HuH-7 (cell line): ENCODE results near the gene MYO3B.
"Not testable (repeated sequence)": the region's sequence is repeated elsewhere in the genome, so short reads cannot be mapped to it uniquely, and the experiment has no call there.

Experiments
- DNase-seq: peaks from one replicate; pipeline ENCODE4 v3.0.0; 2011; ENCODE audit warnings: low spot score

The MYO3B gene

GRCh38 chr2:170512266-170512665 lies 334.3 kb downstream of the MYO3B start:
- no peak for DNase-seq

GRCh38 chr2:170514140-170514539 lies 336.2 kb downstream of the MYO3B start:
- DNase-seq = no peak

GRCh38 chr2:170517538-170517937 lies 339.6 kb downstream of the MYO3B start:
- no peak for DNase-seq

GRCh38 chr2:170518911-170519310 lies 341.0 kb downstream of the MYO3B start:
- DNase-seq = no peak

GRCh38 chr2:170521299-170521698 lies 343.4 kb downstream of the MYO3B start:
- DNase-seq = no peak

- peak; percentile 28 for DNase-seq
These were observed 345.6 kb downstream of the MYO3B start for GRCh38 chr2:170523506-170523905.

- no peak for DNase-seq
These were observed 347.1 kb downstream of the MYO3B start for GRCh38 chr2:170524828-170525565.

- DNase-seq = no peak
These were observed 347.6 kb downstream of the MYO3B start for GRCh38 chr2:170525566-170525900.

- DNase-seq = peak; percentile 66
These were observed 352.4 kb downstream of the MYO3B start for GRCh38 chr2:170530284-170530745.

- no peak for DNase-seq
These were observed 353.0 kb downstream of the MYO3B start for GRCh38 chr2:170530803-170531564.

GRCh38 chr2:170531876-170532275 lies 353.9 kb downstream of the MYO3B start:
- no peak for DNase-seq

GRCh38 chr2:170533156-170533555 lies 355.2 kb downstream of the MYO3B start:
- DNase-seq = no peak

- DNase-seq = no peak
These were observed 357.6 kb downstream of the MYO3B start for GRCh38 chr2:170535552-170535951.

GRCh38 chr2:170544817-170545216 lies 366.9 kb downstream of the MYO3B start:
- DNase-seq = no peak

- no peak for DNase-seq
These were observed 370.4 kb downstream of the MYO3B start for GRCh38 chr2:170548304-170548703.

- DNase-seq = no peak
These were observed 372.6 kb downstream of the MYO3B start for GRCh38 chr2:170550501-170550900.

- not testable (repeated sequence) for DNase-seq
These were observed 374.0 kb downstream of the MYO3B start for GRCh38 chr2:170551899-170552298.

- no peak for DNase-seq
These were observed 375.8 kb downstream of the MYO3B start for GRCh38 chr2:170553748-170554147.

GRCh38 chr2:170554278-170554955 lies 376.5 kb downstream of the MYO3B start:
- no peak for DNase-seq

- DNase-seq = no peak
These were observed 385.0 kb downstream of the MYO3B start for GRCh38 chr2:170562928-170563327.

GRCh38 chr2:170563401-170563800 lies 385.5 kb downstream of the MYO3B start:
- DNase-seq = no peak

- no peak for DNase-seq
These were observed 388.2 kb downstream of the MYO3B start for GRCh38 chr2:170566138-170566537.

- no peak for DNase-seq
These were observed 389.5 kb downstream of the MYO3B start for GRCh38 chr2:170567429-170567828.
